Naive B cell (primary cell): ENCODE results near the gene GGN. TPM values are rescaled to one million over a fixed set of nuclear protein-coding genes. Genes with fewer than 3 reads are reported as not detected.

ENCODE experiments used
- ATAC-seq, 2 donors: fragments of 150-1000 bp; cut with Tn5 transposase; 2 replicates each; pipeline ENCODE4 v1.10.0; 2021; ENCODE audit warnings: low read depth in 2 of 2, mild to moderate bottlenecking in 2 of 2, moderate library complexity in 2 of 2
- DNase-seq: peaks from one replicate; pipeline ENCODE4 v3.0.0; 2022
- H3K27ac Mint-ChIP-seq, 6 donors: one replicate each; pipeline ENCODE4 v1.8.0; 2020 to 2022; ENCODE audit warnings: mild to moderate bottlenecking in 6 of 6, mixed read lengths in 6 of 6, moderate library complexity in 5 of 6, inconsistent platforms in 2 of 6
- H3K27me3 Mint-ChIP-seq, 3 donors: one replicate each; pipeline ENCODE4 v1.8.0; 2021 to 2022; ENCODE audit warnings: mixed read lengths in 3 of 3, mild to moderate bottlenecking in 1 of 3
- H3K36me3 Mint-ChIP-seq, 2 donors: one replicate each; pipeline ENCODE4 v1.8.0; 2020 to 2022; ENCODE audit warnings: mixed read lengths in 2 of 2, inconsistent platforms in 1 of 2, mild to moderate bottlenecking in 1 of 2
- H3K4me1 Mint-ChIP-seq, 3 donors: one replicate each; pipeline ENCODE4 v1.8.0; 2020 to 2022; ENCODE audit warnings: mixed read lengths in 3 of 3, inconsistent platforms in 1 of 3, mild to moderate bottlenecking in 1 of 3, moderate library complexity in 1 of 3
- H3K4me3 Mint-ChIP-seq, 8 donors: one replicate each; pipeline ENCODE4 v1.8.0; 2020 to 2022; ENCODE audit warnings: mild to moderate bottlenecking in 8 of 8, mixed read lengths in 8 of 8, moderate library complexity in 8 of 8, inconsistent platforms in 2 of 8
- H3K9me3 Mint-ChIP-seq, 7 donors: one replicate each; pipeline ENCODE4 v1.8.0; 2020 to 2022; ENCODE audit warnings: mixed read lengths in 7 of 7, mild to moderate bottlenecking in 5 of 7, inconsistent platforms in 2 of 7, moderate library complexity in 1 of 7
- polyA plus RNA-seq, 6 donors: library from polyadenylated mRNA; unstranded; fragments of 300-500 nt; fragmentation: Illumina TruSeq; gene quantifications; one replicate each; pipeline ENCODE4 v1.2.3, GENCODE V29; 2021; ENCODE audit warnings: low read depth in 6 of 6

GGN gene
- polyA plus RNA-seq, 6 donors from 2014 or later = not detected

GRCh38 chr19:38389101-38389925 is 1.5 kb upstream of the GGN start:
- Mint-ChIP-seq H3K27ac (peak overlapping the region in 2 of 6 donors; percentile 44 to 73), H3K4me1 (peaks cover 14 to 31% (median 17%) of the 10 kb centered on the region in 3 donors), H3K4me3 (peak overlapping the region; percentile 42 to 82 (median 70)), H3K36me3 (peaks cover 0 to 16% of the 10 kb centered on the region in 2 donors), H3K9me3 (peaks cover 0 to 3% (median 0%) of the 10 kb centered on the region in 7 donors), H3K27me3 (peaks cover 30 to 59% (median 42%) of the 10 kb centered on the region in 3 donors)
- DNase-seq (no peak), ATAC-seq (no peak)

GRCh38 chr19:38388349-38389100 is 691 bp upstream of the GGN start, which contains the start of gene SPRED3:
Gene SPRED3, plus strand, starts transcription at chr19:38388697. Its CDS starts 1,606 bp downstream, at chr19:38390303.
- DNase-seq (no peak), ATAC-seq (no peak)
- Mint-ChIP-seq H3K4me1 (peaks cover 13 to 25% (median 14%) of the 10 kb centered on the region in 3 donors), H3K27ac (peak within 1 kb of the TSS; percentile 69 to 94 (median 88)), H3K36me3 (peaks cover 0 to 16% of the 10 kb centered on the region in 2 donors), H3K27me3 (peaks cover 27 to 53% (median 34%) of the 10 kb centered on the region in 3 donors), H3K4me3 (peak within 1 kb of the TSS; percentile 82 to 96 (median 92)), H3K9me3 (peaks cover 0 to 3% (median 0%) of the 10 kb centered on the region in 7 donors)

DNA sequence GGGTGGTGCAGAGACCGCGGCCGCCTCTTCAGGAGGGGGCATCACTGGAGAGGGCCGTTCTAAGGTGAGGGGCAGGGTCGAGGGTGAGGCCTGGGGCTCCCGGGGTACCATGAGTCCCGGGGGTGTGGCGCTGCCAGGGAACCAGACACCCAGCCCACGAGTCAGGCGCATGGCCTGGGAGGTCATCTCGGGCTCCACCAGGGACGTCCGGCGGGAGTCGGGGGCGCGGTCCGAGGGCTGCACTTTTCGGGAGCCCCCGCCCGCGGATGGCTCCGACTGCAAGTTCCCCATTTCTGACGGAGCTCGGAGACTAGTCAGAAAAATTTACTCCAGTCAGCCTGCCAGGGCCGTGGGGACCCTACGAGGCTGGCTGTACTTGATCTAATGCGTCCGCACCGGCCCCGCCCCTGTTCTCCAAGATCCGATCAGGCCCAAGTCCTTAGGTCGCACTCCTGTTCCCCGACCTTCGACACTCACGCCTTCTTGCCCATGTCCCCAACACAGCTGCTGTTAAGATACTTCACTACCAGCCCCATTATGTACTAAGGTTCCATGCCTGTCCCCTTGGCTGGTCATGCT is 774 bp downstream of the GGN start:
- H3K4me3 Mint-ChIP-seq = peak overlapping the region; percentile 82 to 96 (median 89)
- peaks cover 7 to 31% of the 10 kb centered on the region in 2 donors for H3K36me3 Mint-ChIP-seq
- peaks cover 13 to 25% (median 14%) of the 10 kb centered on the region in 3 donors for H3K4me1 Mint-ChIP-seq
- peaks cover 26 to 46% (median 32%) of the 10 kb centered on the region in 3 donors for H3K27me3 Mint-ChIP-seq
- peaks cover 0 to 3% (median 0%) of the 10 kb centered on the region in 7 donors for H3K9me3 Mint-ChIP-seq
- DNase-seq = peak; percentile 31
- peak; percentile 26 to 32 for ATAC-seq
- peak overlapping the region in 5 of 6 donors; percentile 50 to 90 (median 73) for H3K27ac Mint-ChIP-seq

GRCh38 chr19:38386300-38386970 is 1.4 kb downstream of the GGN start:
- Mint-ChIP-seq H3K36me3 (peaks cover 13 to 37% of the 10 kb centered on the region in 2 donors), H3K27ac (peak overlapping the region in 1 of 6 donors; percentile 33), H3K27me3 (peaks cover 24 to 43% (median 32%) of the 10 kb centered on the region in 3 donors), H3K9me3 (peaks cover 0 to 3% (median 0%) of the 10 kb centered on the region in 7 donors), H3K4me1 (peaks cover 13 to 25% (median 14%) of the 10 kb centered on the region in 3 donors), H3K4me3 (peak overlapping the region in 5 of 8 donors; percentile 34 to 85 (median 63))
- ATAC-seq (no peak), DNase-seq (no peak)

DNA sequence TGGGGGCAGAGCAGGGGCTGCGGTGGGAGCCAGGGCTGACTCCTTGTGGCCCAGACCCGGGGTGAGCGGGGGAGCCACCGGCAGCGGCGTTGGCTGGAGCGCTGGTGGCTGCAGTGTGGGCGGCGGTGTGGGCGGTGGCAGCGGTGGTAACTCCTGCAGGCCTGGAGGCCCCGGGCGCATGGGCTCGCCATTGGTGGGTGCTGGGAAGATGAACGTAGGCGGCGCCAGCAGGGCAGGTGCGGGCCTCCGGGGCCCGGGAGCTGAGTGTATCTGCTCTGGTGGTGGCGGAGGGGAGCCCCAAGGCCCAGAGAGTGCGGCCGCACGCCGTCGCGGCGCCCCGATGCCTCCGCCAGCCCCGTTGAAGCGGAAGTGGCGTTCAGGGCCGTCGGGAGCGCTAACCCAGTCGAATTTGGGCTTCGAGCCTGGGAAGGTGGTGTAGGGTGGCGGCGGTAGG is 2.0 kb downstream of the GGN start:
- peaks cover 14 to 41% of the 10 kb centered on the region in 2 donors for H3K36me3 Mint-ChIP-seq
- peaks cover 0 to 3% (median 0%) of the 10 kb centered on the region in 7 donors for H3K9me3 Mint-ChIP-seq
- peak overlapping the region in 3 of 8 donors; percentile 15 to 82 (median 55) for H3K4me3 Mint-ChIP-seq

DNA sequence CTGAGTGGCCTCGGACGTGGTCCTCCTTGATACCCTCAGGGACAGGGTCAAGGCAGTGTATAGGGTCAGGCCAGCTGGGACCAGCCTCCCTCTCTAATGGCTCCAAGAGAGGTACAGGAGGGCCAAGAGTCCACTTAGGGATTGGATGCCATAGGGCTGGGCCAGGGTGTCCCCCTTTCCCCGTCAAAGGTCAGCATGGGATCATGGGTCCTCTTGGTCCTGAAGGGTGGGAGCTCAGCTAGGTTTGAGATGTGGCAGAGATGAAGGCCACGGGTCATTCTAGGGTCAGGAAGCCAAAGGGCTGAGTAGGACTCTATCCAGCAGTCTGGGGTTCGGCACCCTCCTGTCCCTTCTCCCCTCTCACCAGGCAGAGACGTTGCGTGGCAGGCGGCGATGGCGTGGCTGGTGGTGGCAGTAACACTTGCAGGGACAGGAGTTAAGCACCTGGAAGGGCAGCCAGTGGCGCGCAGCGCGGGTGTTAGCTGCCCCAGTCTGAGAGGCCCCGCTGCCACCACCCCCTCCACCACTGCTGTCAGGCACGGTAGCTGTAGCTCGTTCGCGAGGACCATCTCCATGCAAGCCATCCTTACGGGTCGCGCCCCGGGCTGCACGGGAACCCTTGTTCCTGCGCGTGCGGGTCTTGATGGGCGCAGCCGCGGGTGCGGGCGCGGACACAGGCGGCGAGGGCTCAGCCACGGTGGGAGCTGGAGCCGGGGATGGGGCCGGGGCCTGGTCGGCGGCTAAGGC is 2.6 kb downstream of the GGN start:
- Mint-ChIP-seq H3K27me3 (peaks cover 15 to 37% (median 22%) of the 10 kb centered on the region in 3 donors), H3K4me3 (peak overlapping the region in 4 of 8 donors; percentile 32 to 37 (median 34)), H3K27ac (peak overlapping the region in 1 of 6 donors; percentile 11), H3K36me3 (peaks cover 14 to 46% of the 10 kb centered on the region in 2 donors), H3K9me3 (peaks cover 0 to 3% (median 0%) of the 10 kb centered on the region in 7 donors), H3K4me1 (peaks cover 14 to 26% (median 15%) of the 10 kb centered on the region in 3 donors)
- no peak for ATAC-seq
- DNase-seq = no peak

More for the DNA sequence above, 2.0 kb downstream of the GGN start:
- H3K4me1 Mint-ChIP-seq = peaks cover 13 to 25% (median 14%) of the 10 kb centered on the region in 3 donors
- ATAC-seq (no peak), DNase-seq (no peak)
- no peak overlapping the region for H3K27ac Mint-ChIP-seq
- peaks cover 18 to 37% (median 27%) of the 10 kb centered on the region in 3 donors for H3K27me3 Mint-ChIP-seq

DNA sequence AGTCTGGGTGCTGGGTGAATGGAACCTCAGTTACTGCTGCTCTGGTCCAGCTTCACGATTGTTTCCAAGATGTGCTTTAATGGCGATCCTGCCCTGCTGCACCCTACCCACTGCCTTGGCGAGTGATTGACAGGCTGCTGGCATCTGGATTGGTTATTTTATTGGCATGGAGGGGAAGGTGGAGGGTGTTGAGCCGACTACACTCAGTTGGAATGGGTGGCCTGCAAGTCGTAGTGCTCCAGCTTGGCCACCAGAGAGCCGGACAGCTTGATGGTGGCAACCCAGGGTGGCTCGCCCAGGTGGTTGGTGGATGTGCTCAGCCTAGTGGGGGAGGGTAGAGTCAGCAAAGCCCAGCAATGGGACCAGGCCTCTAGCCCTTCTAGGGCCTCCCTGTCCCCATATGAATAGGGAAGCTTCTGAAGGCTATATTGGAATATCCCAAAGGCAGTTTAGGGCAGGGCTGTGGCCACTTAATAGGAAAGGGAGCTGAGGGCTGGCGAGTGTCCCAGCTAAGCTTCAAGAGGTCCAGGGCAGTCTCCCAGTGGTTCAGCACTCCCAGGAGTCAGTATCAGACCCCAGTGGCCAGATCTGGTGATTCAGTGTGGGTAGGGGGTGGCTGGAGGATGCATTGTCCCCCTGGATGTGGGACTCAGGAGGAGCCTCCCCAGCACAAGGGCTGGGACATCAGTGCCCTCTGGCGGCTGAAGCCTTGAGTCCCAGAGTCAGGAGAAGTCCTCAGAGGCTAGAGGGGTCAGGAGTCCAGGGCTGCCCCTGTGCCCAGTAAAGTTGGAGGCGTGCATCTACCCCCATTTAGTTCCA is 3.4 kb downstream of the GGN start:
- H3K4me1 Mint-ChIP-seq = peaks cover 17 to 26% (median 18%) of the 10 kb centered on the region in 3 donors
- peaks cover 10 to 31% (median 14%) of the 10 kb centered on the region in 3 donors for H3K27me3 Mint-ChIP-seq
- H3K4me3 Mint-ChIP-seq = peak overlapping the region in 4 of 8 donors; percentile 32 to 66 (median 44)
- no peak for DNase-seq
- peaks cover 16 to 53% of the 10 kb centered on the region in 2 donors for H3K36me3 Mint-ChIP-seq
- peaks cover 0 to 3% (median 0%) of the 10 kb centered on the region in 7 donors for H3K9me3 Mint-ChIP-seq
- peak overlapping the region in 1 of 6 donors; percentile 11 for H3K27ac Mint-ChIP-seq
- ATAC-seq = no peak

DNA sequence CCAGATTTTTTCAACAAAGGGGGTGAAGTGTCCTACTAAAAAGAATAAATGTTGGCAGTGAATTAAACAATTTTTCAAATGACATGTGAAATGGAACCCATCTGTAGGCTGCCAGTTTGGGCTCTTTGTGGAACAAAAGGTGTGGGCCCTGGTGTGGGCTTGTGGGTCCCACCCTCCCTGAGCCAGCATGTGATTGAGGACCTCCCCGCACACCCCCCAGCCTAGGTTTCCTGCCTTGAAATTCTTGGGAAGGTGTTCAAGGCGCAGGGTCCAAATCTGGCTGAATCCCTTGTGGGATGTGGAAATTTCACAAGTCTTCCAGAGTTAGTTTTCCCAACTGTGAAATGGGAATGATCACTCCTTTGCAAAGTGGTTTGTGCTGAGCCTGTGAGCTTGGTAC is 4.1 kb downstream of the GGN start:
- ATAC-seq (no peak), DNase-seq (no peak)
- peaks cover 20 to 26% (median 20%) of the 10 kb centered on the region in 3 donors for H3K4me1 Mint-ChIP-seq
- peaks cover 0 to 3% (median 0%) of the 10 kb centered on the region in 7 donors for H3K9me3 Mint-ChIP-seq
- peaks cover 22 to 57% of the 10 kb centered on the region in 2 donors for H3K36me3 Mint-ChIP-seq
- H3K27ac Mint-ChIP-seq = no peak overlapping the region
- peak overlapping the region in 1 of 8 donors; percentile 62 for H3K4me3 Mint-ChIP-seq
- H3K27me3 Mint-ChIP-seq = peaks cover 10 to 31% (median 14%) of the 10 kb centered on the region in 3 donors

DNA sequence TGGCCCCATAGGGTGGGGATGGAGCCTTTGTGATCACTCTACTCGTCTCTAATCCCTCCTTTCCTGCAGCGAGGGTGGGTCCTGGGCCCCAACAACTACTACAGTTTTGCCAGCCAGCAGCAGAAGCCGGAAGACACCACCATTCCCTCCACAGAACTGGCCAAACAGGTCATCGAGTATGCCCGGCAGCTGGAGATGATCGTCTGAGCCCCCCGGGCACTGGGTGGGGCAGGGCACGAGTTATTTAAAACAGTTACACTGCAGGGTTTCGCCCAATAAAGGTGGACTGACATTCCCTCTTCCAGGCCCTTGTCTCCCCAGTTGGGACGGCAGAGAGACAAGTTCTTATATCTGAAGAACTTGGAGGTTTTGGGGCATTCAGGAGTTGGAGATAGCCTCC is 4.7 kb downstream of the GGN start:
- peaks cover 10 to 29% (median 12%) of the 10 kb centered on the region in 3 donors for H3K27me3 Mint-ChIP-seq
- ATAC-seq = no peak
- H3K9me3 Mint-ChIP-seq = peaks cover 0 to 3% (median 0%) of the 10 kb centered on the region in 7 donors
- peaks cover 18 to 24% (median 18%) of the 10 kb centered on the region in 3 donors for H3K4me1 Mint-ChIP-seq
- H3K36me3 Mint-ChIP-seq = peaks cover 22 to 57% of the 10 kb centered on the region in 2 donors
- H3K27ac Mint-ChIP-seq = no peak overlapping the region
- H3K4me3 Mint-ChIP-seq = peak overlapping the region in 1 of 8 donors; percentile 62
- DNase-seq = no peak

DNA sequence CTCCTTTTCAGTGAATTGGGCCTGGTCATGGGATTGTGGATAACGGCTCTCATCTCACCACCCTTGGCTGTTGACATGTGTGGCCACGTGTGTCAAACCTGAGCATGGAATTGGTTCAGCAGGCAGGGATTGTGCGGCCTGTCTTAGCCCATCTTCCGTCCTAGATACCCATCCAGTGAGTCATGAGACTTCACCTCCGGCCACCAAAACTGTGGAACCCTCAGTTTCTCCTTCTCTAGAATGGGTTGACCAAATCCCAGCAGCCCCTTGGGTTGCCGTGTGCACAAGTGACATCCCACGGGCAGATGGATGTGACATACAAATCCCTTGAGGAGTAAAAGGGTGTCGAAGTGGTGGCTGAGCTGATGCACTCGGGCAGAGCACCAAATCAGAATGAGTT is 6.7 kb downstream of the GGN start:
- H3K36me3 Mint-ChIP-seq = peaks cover 22 to 49% of the 10 kb centered on the region in 2 donors
- DNase-seq (no peak), ATAC-seq (no peak)
- H3K27ac Mint-ChIP-seq = no peak overlapping the region
- peaks cover 0 to 17% (median 0%) of the 10 kb centered on the region in 3 donors for H3K27me3 Mint-ChIP-seq
- H3K9me3 Mint-ChIP-seq = no peaks in the 10 kb centered on the region
- peaks cover 12 to 26% (median 14%) of the 10 kb centered on the region in 3 donors for H3K4me1 Mint-ChIP-seq
- H3K4me3 Mint-ChIP-seq = no peak overlapping the region

DNA sequence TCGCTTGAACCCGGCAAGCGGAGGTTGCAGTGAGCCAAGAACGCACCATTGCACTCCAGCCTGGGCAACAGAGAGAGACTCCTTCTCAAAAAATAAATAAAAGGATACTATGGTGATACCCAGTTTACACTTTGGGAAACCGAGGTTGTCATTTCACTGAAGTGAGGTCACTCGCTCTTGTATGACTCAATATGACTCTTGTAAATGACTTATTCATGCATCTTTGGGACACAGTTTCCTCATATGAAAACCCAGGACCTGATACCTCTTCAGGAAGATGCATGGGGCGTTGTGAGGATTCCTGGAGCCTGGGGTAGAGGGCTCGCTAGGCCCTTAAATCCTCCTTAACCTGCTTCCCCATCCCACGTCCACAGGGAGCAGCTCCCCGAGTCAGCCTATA is 9.0 kb downstream of the GGN start:
- Mint-ChIP-seq H3K27me3 (peaks cover 0 to 5% (median 4%) of the 10 kb centered on the region in 3 donors), H3K27ac (no peak overlapping the region), H3K4me1 (peaks cover 26 to 36% (median 31%) of the 10 kb centered on the region in 3 donors), H3K9me3 (no peaks in the 10 kb centered on the region), H3K4me3 (no peak overlapping the region), H3K36me3 (peaks cover 22 to 51% of the 10 kb centered on the region in 2 donors)
- DNase-seq (no peak), ATAC-seq (no peak)
